ENCODE measurements around the gene DTX1.

DTX1 gene

DNA sequence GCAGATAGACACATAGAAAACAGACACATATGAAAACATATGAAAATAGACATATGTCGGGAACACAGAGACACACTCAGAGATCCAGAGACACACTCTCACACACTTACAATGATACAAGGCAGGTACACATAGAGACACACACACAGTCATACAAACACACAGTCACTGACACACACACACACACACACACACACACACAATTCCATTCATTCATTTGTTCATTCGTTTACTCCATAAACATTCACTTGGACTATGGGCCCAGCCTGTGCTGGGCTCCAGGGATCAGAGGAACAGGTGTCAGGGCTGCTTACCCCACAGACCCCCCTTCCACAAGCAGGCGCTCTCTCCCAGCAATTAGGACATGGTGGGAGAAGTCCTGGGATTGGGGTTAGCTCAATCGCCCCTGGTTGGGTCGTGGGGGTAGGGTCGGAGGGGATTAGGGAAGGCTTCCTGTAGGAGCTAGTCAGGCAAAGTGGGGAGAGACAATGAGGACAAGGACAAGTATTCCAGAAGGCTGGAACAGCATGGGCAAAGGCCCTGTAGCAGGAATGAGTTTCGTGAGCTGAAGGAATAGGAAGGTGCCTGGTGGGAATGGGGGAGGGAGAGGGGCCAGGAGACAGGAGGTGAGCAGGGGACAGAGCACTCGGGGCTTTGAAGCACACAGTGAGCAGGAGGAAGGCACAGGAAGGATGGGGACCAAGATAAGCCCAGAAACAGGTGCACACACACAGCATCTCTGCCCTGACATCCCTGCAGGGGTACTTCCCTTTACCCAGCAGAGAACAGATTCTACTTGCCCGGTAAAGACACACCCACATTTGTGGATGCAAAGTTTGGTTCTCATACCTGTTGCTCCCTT is 72.5 kb downstream of the DTX1 start:
- no peak for TF ChIP-seq KLF1 (tag by site-specific recombination; IDR thresholded peaks at IDR 0.05)
- TF ChIP-seq ZNF514 (tag by site-specific recombination; IDR thresholded peaks at IDR 0.05) = no peak
- TF ChIP-seq SCRT2 (tag by site-specific recombination; IDR thresholded peaks at IDR 0.05) = peak; percentile 92
- peak; percentile 73 for TF ChIP-seq ZNF623 (tag by site-specific recombination; IDR thresholded peaks at IDR 0.05)
- 0 out of 2 replicates have a peak, but pooled peaks have one; percentile 14 for TF ChIP-seq SCRT1 (tag by site-specific recombination; IDR thresholded peaks at IDR 0.05; ENCODE audit: borderline replicate concordance)
- ChIA-PET CTCF (interaction anchor here (0.7 to 1.7 kb wide), 4 partner anchors 24 to 81 kb away, joined by 3 to 7 read pairs (median 4); no protein-coding TSS in a partner anchor), POLR2A (no interaction called here)
- H3K9me3 ChIP-seq (ENCODE audit: control insufficient read depth, insufficient read depth, low read depth, low read length) = no peaks in the 10 kb centered on the region
- no peak overlapping the region for H3K4me3 ChIP-seq (ENCODE audit: low read depth, low read length)
- H3K36me3 ChIP-seq (ENCODE audit: control insufficient read depth in 2 of 2, insufficient read depth in 1 of 2, low read length in 2 of 2) = no peaks in the 10 kb centered on the region
- no peaks in the 10 kb centered on the region for H3K4me1 ChIP-seq (ENCODE audit: control insufficient read depth, insufficient read depth, low read length)
- no peak overlapping the region for H3K27ac ChIP-seq (ENCODE audit: extremely low read depth, low read depth, low read length)

- Histone ChIP-seq H3K4me1 (ENCODE audit: control insufficient read depth, insufficient read depth, low read length) (peaks cover 2% of the 10 kb centered on the region; the same call in 1 of the 2 replicates), H3K27ac (ENCODE audit: extremely low read depth, low read depth, low read length) (no peak overlapping the region), H3K9me3 (ENCODE audit: control insufficient read depth, insufficient read depth, low read depth, low read length) (no peaks in the 10 kb centered on the region), H3K36me3 (ENCODE audit: control insufficient read depth in 2 of 2, insufficient read depth in 1 of 2, low read length in 2 of 2) (no peaks in the 10 kb centered on the region), H3K4me3 (ENCODE audit: low read depth, low read length) (no peak overlapping the region)
- ChIA-PET POLR2A (no interaction called here), CTCF (interaction anchor here (0.5 to 1.7 kb wide), 9 partner anchors 9 to 448 kb away, joined by 3 to 7 read pairs (median 3); no protein-coding TSS in a partner anchor)
- TF ChIP-seq SCRT2 (tag by site-specific recombination; IDR thresholded peaks at IDR 0.05) = peak; percentile 16; the same call in 1 of the 2 replicates
- TF ChIP-seq ZNF514 (tag by site-specific recombination; IDR thresholded peaks at IDR 0.05) = no peak
Measured at GRCh38 chr12:113129664-113130456, 73.3 kb downstream of the DTX1 start.

DNA sequence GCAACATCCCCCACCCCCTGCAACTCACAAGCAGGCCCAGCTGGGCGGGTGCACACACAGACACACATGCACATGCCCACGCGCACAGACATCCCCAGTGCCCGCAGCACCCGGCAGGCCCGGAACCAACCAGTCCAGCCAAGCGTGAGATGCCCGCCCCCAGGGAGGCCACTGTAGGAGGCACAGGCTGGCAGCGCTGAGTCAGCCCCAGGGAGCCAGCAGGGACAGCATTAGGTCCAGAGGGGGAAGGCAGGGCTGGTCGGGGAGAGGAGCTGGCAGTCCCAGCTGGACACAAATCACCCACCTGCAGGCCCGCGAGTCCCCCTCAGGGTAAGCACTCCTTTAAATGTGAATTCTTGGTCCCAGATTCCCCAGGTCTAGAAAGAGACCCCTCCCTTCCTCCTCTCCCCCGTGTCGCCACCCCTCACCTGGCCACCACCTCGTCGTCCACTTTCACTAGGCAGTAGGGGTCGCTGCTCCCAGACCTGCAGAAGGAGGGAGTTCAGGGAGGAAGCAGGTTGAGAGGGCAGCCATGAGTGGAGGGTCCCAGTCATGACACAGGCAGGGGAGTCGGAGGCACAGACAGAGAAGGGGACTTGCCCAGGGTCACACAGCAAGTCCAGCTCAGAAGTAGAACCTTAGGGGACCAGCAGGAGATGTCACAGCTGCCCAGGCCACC is 74.1 kb downstream of the DTX1 start:
- POLR2A ChIA-PET = no interaction called here
- H3K36me3 ChIP-seq (ENCODE audit: control insufficient read depth in 2 of 2, insufficient read depth in 1 of 2, low read length in 2 of 2) = no peaks in the 10 kb centered on the region
- H3K27ac ChIP-seq (ENCODE audit: extremely low read depth, low read depth, low read length) = no peak overlapping the region
- H3K4me3 ChIP-seq (ENCODE audit: low read depth, low read length) = no peak overlapping the region
- H3K9me3 ChIP-seq (ENCODE audit: control insufficient read depth, insufficient read depth, low read depth, low read length) = no peaks in the 10 kb centered on the region
- CTCF ChIA-PET = interaction anchor here (0.5 to 1.7 kb wide), 11 partner anchors 10 to 1219 kb away, joined by 3 to 5 read pairs (median 3); no protein-coding TSS in a partner anchor
- peaks cover 2% of the 10 kb centered on the region; the same call in 1 of the 2 replicates for H3K4me1 ChIP-seq (ENCODE audit: control insufficient read depth, insufficient read depth, low read length)
- TF ChIP-seq ZNF561 (tag by site-specific recombination; IDR thresholded peaks at IDR 0.05; ENCODE audit: borderline replicate concordance) (no peak), ZIC2 (tag by site-specific recombination; IDR thresholded peaks at IDR 0.05) (peak; percentile 78), ZNF280C (tag by site-specific recombination; IDR thresholded peaks at IDR 0.05) (no peak), ZNF548 (tag by site-specific recombination; IDR thresholded peaks at IDR 0.05) (no peak), ZNF23 (tag by site-specific recombination; IDR thresholded peaks at IDR 0.05; ENCODE audit: borderline replicate concordance) (no peak), ZFHX2 (tag by site-specific recombination; conservative IDR thresholded peaks at IDR 0.05) (peak; percentile 75), ZNF174 (tag by site-specific recombination; IDR thresholded peaks at IDR 0.05) (no peak), ZNF571 (tag by site-specific recombination; IDR thresholded peaks at IDR 0.05) (no peak), ZNF157 (tag by site-specific recombination; IDR thresholded peaks at IDR 0.05) (no peak), IKZF3 (tag by site-specific recombination; IDR thresholded peaks at IDR 0.05) (no peak), ZNF133 (tag by site-specific recombination; IDR thresholded peaks at IDR 0.05) (no peak), ZNF394 (tag by site-specific recombination; IDR thresholded peaks at IDR 0.05; ENCODE audit: borderline replicate concordance) (no peak), ZNF433 (tag by site-specific recombination; IDR thresholded peaks at IDR 0.05; ENCODE audit: low read depth) (no peak), ZNF248 (tag by site-specific recombination; IDR thresholded peaks at IDR 0.05) (no peak), KLF9 (tag by site-specific recombination; IDR thresholded peaks at IDR 0.05; ENCODE audit: low read depth) (no peak), ZNF266 (tag by site-specific recombination; IDR thresholded peaks at IDR 0.05; ENCODE audit: low read depth) (no peak)
- TF ChIP-seq, protein P1, sequence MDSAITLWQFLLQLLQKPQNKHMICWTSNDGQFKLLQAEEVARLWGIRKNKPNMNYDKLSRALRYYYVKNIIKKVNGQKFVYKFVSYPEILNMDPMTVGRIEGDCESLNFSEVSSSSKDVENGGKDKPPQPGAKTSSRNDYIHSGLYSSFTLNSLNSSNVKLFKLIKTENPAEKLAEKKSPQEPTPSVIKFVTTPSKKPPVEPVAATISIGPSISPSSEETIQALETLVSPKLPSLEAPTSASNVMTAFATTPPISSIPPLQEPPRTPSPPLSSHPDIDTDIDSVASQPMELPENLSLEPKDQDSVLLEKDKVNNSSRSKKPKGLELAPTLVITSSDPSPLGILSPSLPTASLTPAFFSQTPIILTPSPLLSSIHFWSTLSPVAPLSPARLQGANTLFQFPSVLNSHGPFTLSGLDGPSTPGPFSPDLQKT (IDR thresholded peaks at IDR 0.05; ENCODE audit: borderline replicate concordance, low read depth, low read length) = no peak
- TF ChIP-seq, protein P2, sequence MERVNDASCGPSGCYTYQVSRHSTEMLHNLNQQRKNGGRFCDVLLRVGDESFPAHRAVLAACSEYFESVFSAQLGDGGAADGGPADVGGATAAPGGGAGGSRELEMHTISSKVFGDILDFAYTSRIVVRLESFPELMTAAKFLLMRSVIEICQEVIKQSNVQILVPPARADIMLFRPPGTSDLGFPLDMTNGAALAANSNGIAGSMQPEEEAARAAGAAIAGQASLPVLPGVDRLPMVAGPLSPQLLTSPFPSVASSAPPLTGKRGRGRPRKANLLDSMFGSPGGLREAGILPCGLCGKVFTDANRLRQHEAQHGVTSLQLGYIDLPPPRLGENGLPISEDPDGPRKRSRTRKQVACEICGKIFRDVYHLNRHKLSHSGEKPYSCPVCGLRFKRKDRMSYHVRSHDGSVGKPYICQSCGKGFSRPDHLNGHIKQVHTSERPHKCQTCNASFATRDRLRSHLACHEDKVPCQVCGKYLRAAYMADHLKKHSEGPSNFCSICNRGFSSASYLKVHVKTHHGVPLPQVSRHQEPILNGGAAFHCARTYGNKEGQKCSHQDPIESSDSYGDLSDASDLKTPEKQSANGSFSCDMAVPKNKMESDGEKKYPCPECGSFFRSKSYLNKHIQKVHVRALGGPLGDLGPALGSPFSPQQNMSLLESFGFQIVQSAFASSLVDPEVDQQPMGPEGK (tag by site-specific recombination; IDR thresholded peaks at IDR 0.05) = no peak

Data from HEK293 (cell line).